Stimulated activated CD8-positive, alpha-beta memory T cell treated with anti-CD3 and anti-CD28 coated beads, Interleukin-4, amount 100 ng/mL, for 4 hours (primary cell): ENCODE measurements around the gene MBD6.
"Not testable (repeated sequence)": the region's sequence is repeated elsewhere in the genome, so short reads cannot be mapped to it uniquely, and the experiment has no call there.

ENCODE experiments used
- DNase-seq, 2 donors: peaks; one replicate each; pipeline ENCODE4 v3.0.0-alpha.2; 2020; ENCODE audit warnings: low read depth in 2 of 2, low spot score in 1 of 2

MBD6 gene

DNA sequence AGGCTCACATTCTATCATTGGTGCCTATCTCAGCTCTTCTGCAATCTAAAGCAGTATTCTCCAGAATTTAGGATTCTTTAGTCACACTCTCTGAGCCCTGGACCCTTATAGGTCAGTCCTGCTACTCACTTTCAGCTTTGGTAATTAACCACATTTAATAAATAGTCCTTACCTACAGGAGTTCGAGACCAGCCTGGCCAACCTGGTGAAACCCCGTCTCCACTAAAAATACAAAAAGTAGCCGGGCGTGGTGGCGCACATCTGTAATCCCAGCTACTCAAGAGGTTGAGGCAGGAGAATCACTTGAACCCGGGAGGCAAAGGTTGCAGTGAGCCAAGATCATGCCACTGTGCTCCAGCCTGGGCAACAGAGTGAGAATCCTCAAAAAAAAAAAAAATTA is 8.9 kb upstream of the MBD6 start:
- not testable (repeated sequence) for DNase-seq

- DNase-seq = not testable (repeated sequence)
Observed at GRCh38 chr12:57514246-57514645, 8.4 kb upstream of the MBD6 start.

GRCh38 chr12:57514720-57515407 is 7.8 kb upstream of the MBD6 start:
- no peak for DNase-seq

DNA sequence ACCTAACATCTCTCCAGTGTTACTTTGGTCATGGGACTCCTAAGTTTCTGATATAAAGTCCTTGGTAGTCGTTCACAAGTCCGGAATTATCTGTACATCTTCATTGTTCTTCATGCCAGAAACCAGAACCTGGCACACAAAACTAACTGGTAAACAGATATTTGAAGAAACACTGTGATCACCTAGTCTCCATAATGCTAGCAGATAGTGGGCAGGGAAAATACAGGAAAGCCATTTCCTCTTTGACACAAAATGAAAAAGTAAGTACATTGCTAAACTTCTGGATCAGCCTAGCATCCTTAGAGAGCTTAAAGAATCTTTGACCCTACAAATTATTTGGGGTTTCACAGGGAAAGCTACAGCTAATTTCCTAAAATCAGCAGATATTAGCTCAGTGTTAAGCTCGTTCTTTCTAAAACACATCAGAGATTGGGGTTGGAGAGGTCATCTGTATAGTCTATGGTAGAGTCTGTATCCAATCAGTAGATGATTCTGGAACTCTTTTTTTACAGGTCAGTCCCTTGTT is 7.2 kb upstream of the MBD6 start:
- no peak for DNase-seq

GRCh38 chr12:57515934-57516541 is 6.6 kb upstream of the MBD6 start:
- no peak for DNase-seq

DNA sequence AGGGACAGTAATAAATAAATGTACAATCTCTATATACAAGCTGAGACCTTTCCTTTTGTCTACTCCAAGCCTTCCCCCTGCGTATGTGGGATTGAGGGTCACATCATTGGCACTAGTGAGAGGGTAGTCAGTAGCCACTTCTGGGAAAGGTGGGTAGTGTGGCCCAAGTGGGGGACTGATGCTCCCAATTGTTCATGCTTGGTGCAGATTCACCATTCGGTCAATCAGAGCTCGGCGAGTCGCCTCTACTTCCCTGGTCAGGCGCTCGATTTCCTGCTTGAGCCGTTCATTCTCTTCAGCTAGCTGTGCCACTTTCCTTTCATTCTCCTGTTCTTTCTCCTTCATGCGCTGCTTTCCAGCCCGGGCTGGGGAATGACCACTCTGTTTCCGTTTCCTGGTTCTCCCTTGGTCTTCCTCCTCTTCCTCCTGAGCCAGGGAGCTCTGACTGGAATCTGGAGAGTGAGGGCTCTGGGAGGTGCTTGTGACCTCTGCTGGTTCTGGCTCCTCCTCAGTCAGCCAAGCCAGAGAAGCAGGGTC is 5.9 kb upstream of the MBD6 start:
- no peak for DNase-seq

- DNase-seq = no peak
Observed at GRCh38 chr12:57517187-57517586, 5.4 kb upstream of the MBD6 start.

- not testable (repeated sequence) for DNase-seq
Observed at GRCh38 chr12:57517718-57518117, 4.9 kb upstream of the MBD6 start.

DNA sequence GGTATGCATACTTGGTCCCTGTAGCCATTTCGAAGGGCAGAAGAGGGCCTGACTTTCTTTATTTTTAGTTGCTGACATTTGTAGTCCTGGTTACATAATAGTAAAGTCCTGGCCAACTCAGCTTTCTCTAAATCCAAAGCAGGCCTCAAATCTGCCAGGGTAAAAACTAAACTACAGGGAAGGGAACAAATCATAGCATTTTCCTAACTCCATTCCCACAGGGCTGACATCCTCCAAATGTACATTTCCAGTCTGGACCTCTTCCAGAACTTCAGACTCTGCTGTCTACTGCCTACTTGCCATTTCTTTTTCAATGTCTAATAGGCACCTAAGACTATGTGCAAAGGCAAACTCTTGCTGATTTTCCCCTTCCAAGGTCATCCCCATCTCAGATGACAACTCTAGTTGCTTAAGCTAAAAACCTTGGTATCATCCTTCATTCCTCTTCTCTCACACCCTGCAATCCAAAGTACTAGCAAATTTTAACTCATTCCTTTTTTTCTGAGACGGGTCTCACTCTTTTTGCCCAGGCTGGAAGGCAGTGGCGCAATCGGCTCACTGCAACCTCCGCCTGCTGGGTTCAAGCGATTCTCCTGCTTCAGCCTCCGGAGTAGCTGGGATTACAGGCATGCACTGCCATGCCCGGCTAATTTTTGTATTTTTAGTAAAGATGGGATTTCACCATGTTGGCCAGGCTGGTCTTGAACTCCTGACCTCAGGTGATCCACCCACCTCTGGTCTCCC is 4.3 kb upstream of the MBD6 start:
- no peak for DNase-seq

DNA sequence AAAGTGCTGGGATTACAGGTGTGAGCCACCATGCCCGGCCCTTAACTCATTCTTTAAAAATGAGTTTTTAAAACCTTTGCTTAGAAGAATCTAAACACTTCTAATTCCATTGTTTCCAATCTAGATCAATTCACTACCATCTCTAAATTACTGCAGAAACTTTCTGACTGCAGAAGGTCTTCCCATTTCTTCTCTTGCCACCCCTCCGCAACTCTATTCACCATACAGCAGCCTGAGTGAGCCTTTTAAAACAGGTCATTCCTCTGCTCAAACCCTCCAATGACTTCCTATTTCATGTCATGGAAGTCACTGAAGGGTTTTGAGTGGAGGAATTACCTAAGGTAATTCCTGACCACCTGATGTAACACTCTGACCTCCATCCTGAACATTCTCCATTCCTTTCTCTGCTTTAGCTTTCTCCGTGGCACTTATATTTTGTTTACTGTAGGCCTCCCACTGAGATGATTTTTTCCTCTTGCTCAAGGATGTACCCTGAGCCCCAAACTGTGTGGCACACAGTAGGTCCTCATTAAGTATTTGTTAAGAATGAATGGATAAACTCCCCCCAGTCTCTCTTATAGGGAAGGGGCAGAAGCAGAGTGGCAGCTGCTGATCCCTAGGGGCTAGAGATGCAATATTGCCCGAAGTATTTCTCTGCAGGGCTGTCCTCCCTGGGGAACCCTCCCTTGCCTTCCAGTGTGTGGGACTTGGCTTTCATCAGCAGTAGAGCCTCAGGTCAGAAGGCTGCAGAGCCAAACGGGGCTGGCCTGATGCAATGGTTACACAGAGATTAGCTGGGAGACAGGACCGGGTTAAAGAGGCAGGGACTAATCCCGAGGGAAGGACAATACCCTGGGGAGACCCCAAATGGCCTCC is 3.5 kb upstream of the MBD6 start:
- DNase-seq = no peak

DNA sequence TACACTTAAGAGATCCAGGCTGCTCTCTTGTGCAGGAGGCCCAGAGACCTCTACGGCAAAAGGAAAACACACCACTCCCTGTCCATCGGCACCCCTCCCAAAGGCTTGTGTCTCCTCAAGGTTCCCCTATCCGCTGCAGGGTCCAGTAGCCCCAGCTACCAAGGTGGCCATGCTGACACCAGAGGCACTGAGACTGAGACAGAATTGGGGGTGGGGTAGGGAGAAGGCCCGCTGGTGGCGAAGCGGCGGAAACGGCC is 2.9 kb upstream of the MBD6 start:
- DNase-seq = no peak

GRCh38 chr12:57520053-57520818 is 2.4 kb upstream of the MBD6 start, which contains the start of gene DDIT3:
Gene DDIT3, minus strand, starts transcription at chr12:57520514. Its CDS starts 3,108 bp downstream, at chr12:57517406.
- DNase-seq = peak; percentile 99 to 100

DNA sequence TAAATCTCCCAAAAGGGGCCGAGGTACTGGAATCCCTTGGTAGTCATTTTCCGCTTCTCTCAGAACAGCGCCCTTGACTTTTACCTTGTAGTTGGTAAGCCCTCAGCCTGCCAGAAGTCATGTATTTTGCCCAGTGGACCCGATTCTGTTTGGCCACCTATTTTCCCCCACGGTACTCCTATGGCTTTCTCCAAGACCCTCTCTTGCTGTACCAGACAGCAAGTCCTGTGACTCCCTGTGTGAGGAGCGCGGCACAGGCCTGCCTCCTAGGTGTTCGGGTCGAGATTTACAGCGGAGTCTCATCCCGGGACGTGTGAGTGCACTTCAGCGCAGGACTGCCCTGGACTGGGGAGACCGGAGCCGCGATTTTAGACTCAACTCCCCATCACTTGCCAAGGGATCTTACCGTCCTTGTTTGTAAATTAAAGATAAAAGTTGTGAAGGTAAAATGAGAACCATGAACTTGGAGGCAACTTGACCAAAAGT is 1.1 kb upstream of the MBD6 start:
- no peak for DNase-seq

DNA sequence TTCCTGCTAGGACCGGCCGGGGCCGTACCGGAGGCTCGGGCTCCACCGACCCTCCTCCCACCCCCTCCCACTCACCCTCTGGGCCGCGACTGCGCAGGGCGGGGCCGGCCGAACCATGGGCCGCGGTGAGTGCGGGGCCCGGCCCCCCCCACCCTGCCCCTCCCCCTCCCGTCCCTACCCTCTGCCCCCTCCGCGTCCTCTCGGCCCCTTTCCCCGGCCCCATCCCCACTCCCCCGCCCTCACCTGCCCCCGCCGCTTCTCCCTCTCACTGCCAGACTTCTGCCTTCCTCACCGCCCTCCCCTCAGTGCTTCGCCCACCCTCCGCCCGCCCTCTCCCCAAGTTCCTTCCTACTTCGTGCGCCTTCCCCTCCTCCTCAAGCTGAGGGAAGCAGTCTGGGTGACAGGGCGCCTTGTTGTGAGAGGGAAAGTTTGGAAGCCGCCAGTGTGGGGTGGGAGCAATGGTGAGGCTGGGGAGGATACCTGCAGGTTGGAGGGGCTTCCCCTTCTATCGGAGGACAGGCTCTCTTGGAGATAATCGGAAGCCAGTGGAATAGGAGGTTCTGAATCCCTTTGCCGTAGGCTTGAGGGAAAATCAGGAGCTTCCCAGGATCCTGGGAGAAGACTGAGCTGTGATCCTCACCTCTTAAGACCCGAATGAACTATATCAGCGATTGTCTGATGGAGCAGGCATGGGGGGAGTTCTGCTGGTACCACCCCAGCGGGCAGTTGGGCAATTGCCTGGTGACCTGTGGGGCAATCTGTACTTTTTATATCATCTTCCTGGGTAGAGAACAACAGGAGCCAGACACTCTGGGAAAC is 472 bp downstream of the MBD6 start:
- no peak for DNase-seq

- no peak for DNase-seq
Observed at GRCh38 chr12:57523706-57524614, 1.3 kb downstream of the MBD6 start.

GRCh38 chr12:57524814-57525614 is 2.4 kb downstream of the MBD6 start:
- DNase-seq = no peak

GRCh38 chr12:57525615-57526383 is 3.2 kb downstream of the MBD6 start:
- DNase-seq = no peak
